ENCODE results near the gene B3GNT8.
A peak's percentile ranks its signal among the peaks of the same experiment; 100 is the strongest.

The B3GNT8 gene

GRCh38 chr19:41377977-41378709, 49.0 kb downstream of the B3GNT8 start:
- in situ Hi-C loops (cut with MboI; ENCODE audit: low pct_unique_long_range_greater_than_20kb, low sequenced_read_pairs, unreplicated experiment): no loop called here
- peak; percentile 71 for DNase-seq (ENCODE audit: low spot score)
- peak; percentile 45 for TF ChIP-seq CTCF (IDR thresholded peaks at IDR 0.05; ENCODE audit: extremely low read depth, insufficient read depth, missing control alignments)

GRCh38 chr19:41376998-41377365, 50.2 kb downstream of the B3GNT8 start:
- no peak for TF ChIP-seq CTCF (IDR thresholded peaks at IDR 0.05; ENCODE audit: extremely low read depth, insufficient read depth, missing control alignments)
- in situ Hi-C loops (cut with MboI; ENCODE audit: low pct_unique_long_range_greater_than_20kb, low sequenced_read_pairs, unreplicated experiment): no loop called here
- no peak for DNase-seq (ENCODE audit: low spot score)

- in situ Hi-C loops (cut with MboI; ENCODE audit: low pct_unique_long_range_greater_than_20kb, low sequenced_read_pairs, unreplicated experiment): no loop called here
- DNase-seq (ENCODE audit: low spot score): no peak
- TF ChIP-seq CTCF (IDR thresholded peaks at IDR 0.05; ENCODE audit: extremely low read depth, insufficient read depth, missing control alignments): no peak
Measured at GRCh38 chr19:41376241-41376997, 50.8 kb downstream of the B3GNT8 start, which contains the start of gene TMEM91. Gene TMEM91, plus strand, starts transcription at chr19:41376533. Its CDS starts 1,777 bp downstream, at chr19:41378310.
